ENCODE measurements around the gene CES4A.
"Not testable (repeated sequence)": the region's sequence is repeated elsewhere in the genome, so short reads cannot be mapped to it uniquely, and the experiment has no call there.

The CES4A gene

DNA sequence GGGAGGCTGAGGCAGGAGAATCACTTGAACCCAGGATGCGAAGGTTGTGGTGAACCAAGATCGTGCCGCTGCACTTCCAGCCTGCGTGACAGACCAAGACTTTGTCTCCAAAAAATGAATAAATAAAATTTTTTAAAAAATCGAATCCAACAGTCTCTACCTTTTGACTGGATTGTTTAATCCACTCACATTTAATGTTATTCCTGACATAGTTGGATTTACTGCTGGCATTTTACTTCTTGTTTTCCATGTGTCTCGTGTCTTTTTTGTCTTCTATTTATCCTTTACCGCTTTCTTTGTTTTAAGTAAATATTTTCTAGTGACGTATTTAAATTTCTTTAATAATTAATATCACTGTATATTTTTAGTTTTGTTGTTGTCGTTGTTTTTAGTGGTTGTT, 5.4 kb upstream of the CES4A start:
- ChIA-PET CTCF (interaction anchor here (0.8 to 2.5 kb wide), 5 partner anchors 10 to 172 kb away, joined by 3 to 7 read pairs (median 5); partner anchors contain the start of gene B3GNT9), POLR2A (no interaction called here)
- H3K27me3 ChIP-seq (replicated peaks in 2 of 5; ENCODE audit: control insufficient read depth in 4 of 5, insufficient read depth in 5 of 5, low read length in 4 of 5): no peaks in the 10 kb centered on the region
- no peaks in the 10 kb centered on the region for H3K36me3 ChIP-seq (ENCODE audit: control insufficient read depth in 4 of 4, insufficient read depth in 4 of 4, low read length in 3 of 4)
- H3K27ac ChIP-seq (ENCODE audit: insufficient read depth in 1 of 2, low read depth in 1 of 2, low read length in 2 of 2, poor library complexity in 1 of 2, severe bottlenecking in 2 of 2): no peak overlapping the region
- WGBS (ENCODE audit: insufficient coverage): 100% methylated on average over 4 of the region's 9 CpGs
- DNase-seq: no peak
- H3K4me3 ChIP-seq (ENCODE audit: control insufficient read depth in 1 of 7, extremely low read depth in 1 of 7, insufficient read depth in 4 of 7, low read depth in 2 of 7, low read length in 6 of 7): no peak overlapping the region
- H3K9me3 ChIP-seq (ENCODE audit: control extremely low read depth in 1 of 5, control insufficient read depth in 4 of 5, insufficient read depth in 2 of 5, low read depth in 1 of 5, low read length in 4 of 5): no peaks in the 10 kb centered on the region
- H3K4me1 ChIP-seq (ENCODE audit: control extremely low read depth in 1 of 4, control insufficient read depth in 4 of 4, insufficient read depth in 4 of 4, low read length in 3 of 4): no peaks in the 10 kb centered on the region

DNA sequence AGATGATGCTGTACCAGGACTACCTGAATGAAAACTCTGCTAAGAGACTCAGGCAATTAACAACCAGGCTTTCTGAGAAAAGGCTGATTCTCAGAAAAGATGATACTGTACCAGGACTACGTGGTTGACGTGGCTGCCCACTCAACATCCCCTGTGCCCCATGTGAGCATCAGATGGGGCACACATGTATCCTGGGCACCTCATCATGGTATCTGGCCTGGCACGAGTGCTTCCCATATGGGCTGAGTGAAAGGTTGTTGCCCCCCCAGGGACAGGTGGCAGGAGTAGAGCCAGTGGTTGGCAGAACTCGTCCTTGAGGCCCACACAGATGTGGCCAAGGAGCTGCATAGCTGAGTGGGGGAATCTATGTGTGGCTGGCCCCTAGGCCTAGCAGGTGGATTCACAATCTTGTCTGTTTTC, 3.5 kb upstream of the CES4A start:
- ChIA-PET POLR2A (interaction anchor here (0.6 kb wide), 1 partner anchor 273 kb away, joined by 3 read pairs; no protein-coding TSS in a partner anchor), CTCF (interaction anchor here (0.8 to 1.8 kb wide), 5 partner anchors 10 to 119 kb away, joined by 3 to 8 read pairs (median 3); no protein-coding TSS in a partner anchor)
- H3K36me3 ChIP-seq (ENCODE audit: control insufficient read depth in 4 of 4, insufficient read depth in 4 of 4, low read length in 3 of 4): no peaks in the 10 kb centered on the region
- no peak for DNase-seq
- H3K27ac ChIP-seq (ENCODE audit: insufficient read depth in 1 of 2, low read depth in 1 of 2, low read length in 2 of 2, poor library complexity in 1 of 2, severe bottlenecking in 2 of 2): no peak overlapping the region
- no peaks in the 10 kb centered on the region for H3K4me1 ChIP-seq (ENCODE audit: control extremely low read depth in 1 of 4, control insufficient read depth in 4 of 4, insufficient read depth in 4 of 4, low read length in 3 of 4)
- no peak overlapping the region for H3K4me3 ChIP-seq (ENCODE audit: control insufficient read depth in 1 of 7, extremely low read depth in 1 of 7, insufficient read depth in 4 of 7, low read depth in 2 of 7, low read length in 6 of 7)
- H3K27me3 ChIP-seq (replicated peaks in 2 of 5; ENCODE audit: control insufficient read depth in 4 of 5, insufficient read depth in 5 of 5, low read length in 4 of 5): no peaks in the 10 kb centered on the region
- no peaks in the 10 kb centered on the region for H3K9me3 ChIP-seq (ENCODE audit: control extremely low read depth in 1 of 5, control insufficient read depth in 4 of 5, insufficient read depth in 2 of 5, low read depth in 1 of 5, low read length in 4 of 5)
- WGBS (ENCODE audit: insufficient coverage): 100% methylated on average over 3 of the region's 4 CpGs

DNA sequence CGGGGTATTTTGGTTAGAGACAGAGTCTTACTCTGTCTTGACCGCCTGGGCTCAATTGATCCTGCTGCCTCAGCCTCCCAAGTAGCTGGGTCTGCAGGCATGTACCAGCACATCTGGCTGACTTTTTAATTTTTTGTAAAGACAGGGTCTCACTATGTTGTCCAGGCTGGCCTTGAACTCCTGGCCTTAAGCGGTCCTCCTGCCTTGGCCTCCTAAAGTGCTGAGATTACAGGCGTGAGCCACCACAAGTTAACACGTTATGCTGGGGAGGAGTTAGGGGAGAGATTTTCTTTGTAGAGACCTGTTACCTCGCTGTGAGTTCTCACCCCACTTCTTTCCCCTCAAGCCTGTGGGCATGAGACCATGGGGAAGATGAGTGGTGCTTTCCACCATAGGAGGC, 1.8 kb upstream of the CES4A start:
- H3K27ac ChIP-seq (ENCODE audit: insufficient read depth in 1 of 2, low read depth in 1 of 2, low read length in 2 of 2, poor library complexity in 1 of 2, severe bottlenecking in 2 of 2): no peak overlapping the region
- H3K36me3 ChIP-seq (ENCODE audit: control insufficient read depth in 4 of 4, insufficient read depth in 4 of 4, low read length in 3 of 4): no peaks in the 10 kb centered on the region
- CTCF ChIA-PET: interaction anchor here (0.8 to 1.8 kb wide), 3 partner anchors 8 to 12 kb away, joined by 3 to 8 read pairs (median 3); no protein-coding TSS in a partner anchor
- POLR2A ChIA-PET: interaction anchor here (0.6 kb wide), 1 partner anchor 349 kb away, joined by 3 read pairs; no protein-coding TSS in a partner anchor
- no peaks in the 10 kb centered on the region for H3K9me3 ChIP-seq (ENCODE audit: control extremely low read depth in 1 of 5, control insufficient read depth in 4 of 5, insufficient read depth in 2 of 5, low read depth in 1 of 5, low read length in 4 of 5)
- 93% methylated on average over 3 of the region's 6 CpGs for WGBS (ENCODE audit: insufficient coverage)
- H3K27me3 ChIP-seq (replicated peaks in 2 of 5; ENCODE audit: control insufficient read depth in 4 of 5, insufficient read depth in 5 of 5, low read length in 4 of 5): no peaks in the 10 kb centered on the region
- no peak for DNase-seq
- H3K4me1 ChIP-seq (ENCODE audit: control extremely low read depth in 1 of 4, control insufficient read depth in 4 of 4, insufficient read depth in 4 of 4, low read length in 3 of 4): no peaks in the 10 kb centered on the region
- no peak overlapping the region for H3K4me3 ChIP-seq (ENCODE audit: control insufficient read depth in 1 of 7, extremely low read depth in 1 of 7, insufficient read depth in 4 of 7, low read depth in 2 of 7, low read length in 6 of 7)

DNA sequence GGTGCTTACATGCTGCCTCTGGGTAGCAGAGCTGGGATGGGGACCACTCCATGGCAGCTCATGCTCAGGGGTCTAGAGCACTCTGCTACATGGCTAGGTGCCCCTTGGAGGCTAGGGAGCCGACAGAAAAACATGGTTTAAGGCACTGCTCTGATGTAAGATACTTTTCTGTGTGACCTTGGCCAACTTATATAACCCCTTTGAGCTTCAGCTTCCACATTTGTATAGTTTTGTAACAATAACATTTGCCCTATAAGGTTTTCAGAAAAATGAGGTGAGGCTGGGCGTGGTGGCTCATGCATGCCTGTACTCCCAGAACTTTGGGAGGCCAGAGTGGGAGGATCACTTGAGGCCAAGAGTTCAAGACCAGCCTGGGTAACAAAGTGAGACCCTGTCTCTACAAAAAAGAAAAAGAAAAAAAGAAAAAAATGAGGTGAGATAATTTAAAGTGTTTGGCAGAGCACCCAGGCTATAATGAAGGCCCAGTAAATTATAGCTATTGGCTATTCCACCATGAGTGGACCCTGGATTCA, 3.2 kb downstream of the CES4A start:
- Histone ChIP-seq H3K27me3 (replicated peaks in 2 of 5; ENCODE audit: control insufficient read depth in 4 of 5, insufficient read depth in 5 of 5, low read length in 4 of 5) (no peaks in the 10 kb centered on the region), H3K4me3 (ENCODE audit: control insufficient read depth in 1 of 7, extremely low read depth in 1 of 7, insufficient read depth in 4 of 7, low read depth in 2 of 7, low read length in 6 of 7) (no peak overlapping the region), H3K4me1 (ENCODE audit: control extremely low read depth in 1 of 4, control insufficient read depth in 4 of 4, insufficient read depth in 4 of 4, low read length in 3 of 4) (no peaks in the 10 kb centered on the region), H3K36me3 (ENCODE audit: control insufficient read depth in 4 of 4, insufficient read depth in 4 of 4, low read length in 3 of 4) (no peaks in the 10 kb centered on the region), H3K9me3 (ENCODE audit: control extremely low read depth in 1 of 5, control insufficient read depth in 4 of 5, insufficient read depth in 2 of 5, low read depth in 1 of 5, low read length in 4 of 5) (no peaks in the 10 kb centered on the region), H3K27ac (ENCODE audit: insufficient read depth in 1 of 2, low read depth in 1 of 2, low read length in 2 of 2, poor library complexity in 1 of 2, severe bottlenecking in 2 of 2) (no peak overlapping the region)
- DNase-seq: no peak
- ChIA-PET POLR2A (no interaction called here), CTCF (interaction anchor here (1.0 to 2.6 kb wide), 7 partner anchors 13 to 109 kb away, joined by 4 to 9 read pairs (median 4); partner anchors contain the start of gene CES3)
- 100% methylated on average over 1 of the region's 2 CpGs for WGBS (ENCODE audit: insufficient coverage)

DNA sequence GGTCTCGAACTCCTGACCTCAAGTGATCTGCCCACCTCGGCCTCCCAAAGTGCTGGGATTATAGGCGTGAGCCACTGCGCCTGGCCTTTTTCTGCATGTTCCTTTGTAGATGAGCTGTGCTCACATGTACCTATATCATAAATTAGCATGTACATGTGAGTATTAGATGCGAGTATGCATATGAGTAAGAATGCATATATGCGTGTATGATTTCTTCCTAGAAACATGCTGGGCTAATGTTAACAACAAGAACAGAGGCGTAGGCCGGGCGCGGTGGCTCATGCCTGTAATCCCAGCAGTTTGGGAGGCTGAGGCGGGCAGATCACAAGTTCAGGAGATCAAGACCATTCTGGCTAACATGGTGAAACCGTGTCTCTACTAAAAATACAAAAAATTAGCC, 5.2 kb downstream of the CES4A start:
- H3K9me3 ChIP-seq (ENCODE audit: control extremely low read depth in 1 of 5, control insufficient read depth in 4 of 5, insufficient read depth in 2 of 5, low read depth in 1 of 5, low read length in 4 of 5); DNase-seq; H3K4me1 ChIP-seq (ENCODE audit: control extremely low read depth in 1 of 4, control insufficient read depth in 4 of 4, insufficient read depth in 4 of 4, low read length in 3 of 4); H3K36me3 ChIP-seq (ENCODE audit: control insufficient read depth in 4 of 4, insufficient read depth in 4 of 4, low read length in 3 of 4); H3K4me3 ChIP-seq (ENCODE audit: control insufficient read depth in 1 of 7, extremely low read depth in 1 of 7, insufficient read depth in 4 of 7, low read depth in 2 of 7, low read length in 6 of 7); POLR2A ChIA-PET; H3K27me3 ChIP-seq (replicated peaks in 2 of 5; ENCODE audit: control insufficient read depth in 4 of 5, insufficient read depth in 5 of 5, low read length in 4 of 5); H3K27ac ChIP-seq (ENCODE audit: insufficient read depth in 1 of 2, low read depth in 1 of 2, low read length in 2 of 2, poor library complexity in 1 of 2, severe bottlenecking in 2 of 2): not testable (repeated sequence)
- CTCF ChIA-PET: interaction anchor here (0.6 to 1.6 kb wide), 4 partner anchors 108 to 204 kb away, joined by 3 to 5 read pairs (median 4); no protein-coding TSS in a partner anchor
- WGBS (ENCODE audit: insufficient coverage): 100% methylated on average over 8 of the region's 12 CpGs

DNA sequence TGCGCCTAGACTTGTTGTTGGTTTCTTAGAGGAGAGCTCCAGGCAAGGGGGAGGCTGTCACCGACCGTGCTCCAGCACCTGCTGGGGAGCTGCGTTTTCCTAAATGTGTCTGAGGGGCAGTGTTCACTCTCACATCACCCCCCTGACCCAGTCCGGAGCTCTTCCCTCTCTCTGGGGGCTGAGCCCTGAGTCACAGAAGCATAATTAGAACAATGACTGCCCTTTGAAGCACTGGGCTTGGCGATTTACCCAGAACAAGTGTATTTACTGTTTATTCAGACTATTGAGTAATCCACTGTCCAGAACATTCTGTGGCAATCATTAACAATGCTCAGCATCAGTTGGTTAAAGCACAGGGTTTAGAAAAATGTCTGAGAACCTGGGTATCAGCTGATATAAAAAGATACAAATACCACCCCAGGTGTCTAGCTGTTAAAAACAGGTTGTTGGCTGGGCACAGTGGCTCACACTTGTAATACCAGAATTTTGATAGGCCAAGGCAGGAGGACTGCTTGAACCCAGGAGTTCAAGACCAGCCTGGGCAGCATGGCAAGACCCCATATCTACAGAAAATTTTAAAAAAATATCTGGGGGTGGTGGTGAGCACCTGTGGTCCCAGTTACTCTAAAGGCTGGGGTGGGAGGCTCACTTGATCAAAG, 8.1 kb downstream of the CES4A start:
- ChIA-PET CTCF (interaction anchor here (0.6 to 0.7 kb wide), 2 partner anchors 105 to 136 kb away, joined by 3 read pairs; no protein-coding TSS in a partner anchor), POLR2A (no interaction called here)
- no peak overlapping the region for H3K4me3 ChIP-seq (ENCODE audit: control insufficient read depth in 1 of 7, extremely low read depth in 1 of 7, insufficient read depth in 4 of 7, low read depth in 2 of 7, low read length in 6 of 7)
- DNase-seq: no peak
- peaks cover 2 to 11% (median 11%) of the 10 kb centered on the region in 4 experiments for H3K4me1 ChIP-seq (ENCODE audit: control extremely low read depth in 1 of 4, control insufficient read depth in 4 of 4, insufficient read depth in 4 of 4, low read length in 3 of 4)
- WGBS (ENCODE audit: insufficient coverage): 97% methylated on average over 5 of the region's 6 CpGs
- peaks cover 0 to 4% (median 3%) of the 10 kb centered on the region in 5 experiments for H3K27me3 ChIP-seq (replicated peaks in 2 of 5; ENCODE audit: control insufficient read depth in 4 of 5, insufficient read depth in 5 of 5, low read length in 4 of 5)
- H3K36me3 ChIP-seq (ENCODE audit: control insufficient read depth in 4 of 4, insufficient read depth in 4 of 4, low read length in 3 of 4): no peaks in the 10 kb centered on the region
- H3K27ac ChIP-seq (ENCODE audit: insufficient read depth in 1 of 2, low read depth in 1 of 2, low read length in 2 of 2, poor library complexity in 1 of 2, severe bottlenecking in 2 of 2): no peak overlapping the region
- no peaks in the 10 kb centered on the region for H3K9me3 ChIP-seq (ENCODE audit: control extremely low read depth in 1 of 5, control insufficient read depth in 4 of 5, insufficient read depth in 2 of 5, low read depth in 1 of 5, low read length in 4 of 5)

DNA sequence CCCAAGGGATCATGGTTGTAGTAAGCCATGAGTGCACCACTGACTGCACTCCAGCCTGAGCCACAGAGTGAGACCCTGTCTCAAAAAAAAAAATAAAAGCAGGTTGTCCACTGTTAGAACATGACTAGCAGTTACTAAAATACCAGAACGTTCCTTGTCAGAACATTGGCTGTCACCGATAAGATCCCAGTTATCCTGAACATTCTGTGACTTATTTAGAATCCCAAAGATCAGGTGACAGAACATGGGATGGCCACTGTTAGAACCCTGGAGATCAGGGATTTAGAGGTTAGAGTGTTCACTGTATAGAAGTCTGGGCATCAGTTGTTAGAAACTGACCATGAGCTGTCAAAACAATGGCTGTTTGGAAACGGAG, 8.6 kb downstream of the CES4A start:
- Histone ChIP-seq H3K27ac (ENCODE audit: insufficient read depth in 1 of 2, low read depth in 1 of 2, low read length in 2 of 2, poor library complexity in 1 of 2, severe bottlenecking in 2 of 2) (no peak overlapping the region), H3K4me1 (ENCODE audit: control extremely low read depth in 1 of 4, control insufficient read depth in 4 of 4, insufficient read depth in 4 of 4, low read length in 3 of 4) (peaks cover 2 to 14% (median 12%) of the 10 kb centered on the region in 4 experiments), H3K9me3 (ENCODE audit: control extremely low read depth in 1 of 5, control insufficient read depth in 4 of 5, insufficient read depth in 2 of 5, low read depth in 1 of 5, low read length in 4 of 5) (no peaks in the 10 kb centered on the region), H3K4me3 (ENCODE audit: control insufficient read depth in 1 of 7, extremely low read depth in 1 of 7, insufficient read depth in 4 of 7, low read depth in 2 of 7, low read length in 6 of 7) (no peak overlapping the region), H3K27me3 (replicated peaks in 2 of 5; ENCODE audit: control insufficient read depth in 4 of 5, insufficient read depth in 5 of 5, low read length in 4 of 5) (peaks cover 0 to 8% (median 3%) of the 10 kb centered on the region in 5 experiments), H3K36me3 (ENCODE audit: control insufficient read depth in 4 of 4, insufficient read depth in 4 of 4, low read length in 3 of 4) (no peaks in the 10 kb centered on the region)
- no peak for DNase-seq
- WGBS (ENCODE audit: insufficient coverage): 86% methylated on average over 3 of the region's 3 CpGs
- ChIA-PET POLR2A (no interaction called here), CTCF (no interaction called here)
